RWPE2 (cell line): ENCODE data around the gene RNASE8.

Source experiments
- ATAC-seq: fragments of 200-7000 bp; cut with Tn5 transposase; 3 replicates; pipeline ENCODE4 v1.9.1; 2021; ENCODE audit warnings: low read depth
- DNase-seq: peaks from one replicate; pipeline ENCODE4 v3.0.0-alpha.2; 2020; ENCODE audit warnings: low spot score
- H3K27ac ChIP-seq: fragments of 450-650 bp; 2 replicates; pipeline ENCODE4 v1.5.1; 2017; ENCODE audit warnings: mild to moderate bottlenecking; ENCODE audit not compliant: poor library complexity, severe bottlenecking
- H3K27me3 ChIP-seq: fragments of 250-450 bp; sonication (Bioruptor Pico); 2 replicates; pipeline ENCODE4 v1.5.1; 2021; ENCODE audit warnings: mild to moderate bottlenecking, moderate library complexity; ENCODE audit not compliant: insufficient read depth, poor library complexity, severe bottlenecking
- H3K36me3 ChIP-seq: fragments of 250-450 bp; sonication (Bioruptor Pico); 2 replicates; pipeline ENCODE4 v1.5.1; 2020; ENCODE audit warnings: low read depth, mild to moderate bottlenecking, moderate library complexity
- H3K4me1 ChIP-seq: fragments of 250-450 bp; sonication (Bioruptor Pico); 2 replicates; pipeline ENCODE4 v1.5.1; 2021; ENCODE audit warnings: mild to moderate bottlenecking, moderate library complexity; ENCODE audit not compliant: insufficient read depth, poor library complexity, severe bottlenecking
- H3K4me3 ChIP-seq: fragments of 250-450 bp; sonication (Bioruptor Pico); 2 replicates; pipeline ENCODE4 v1.5.1; 2021; ENCODE audit warnings: mild to moderate bottlenecking, moderate library complexity; ENCODE audit not compliant: severe bottlenecking
- H3K9me3 ChIP-seq: fragments of 250-450 bp; sonication (Bioruptor Pico); 2 replicates; pipeline ENCODE4 v1.5.1; 2021; ENCODE audit warnings: mild to moderate bottlenecking, moderate library complexity; ENCODE audit not compliant: severe bottlenecking
- CTCF ChIP-seq: fragments of 450-650 bp; IDR thresholded peaks from one replicate; pipeline ENCODE4 v1.5.1; 2017; ENCODE audit warnings: mild to moderate bottlenecking, moderate library complexity; ENCODE audit not compliant: poor library complexity, severe bottlenecking

RNASE8 gene

DNA sequence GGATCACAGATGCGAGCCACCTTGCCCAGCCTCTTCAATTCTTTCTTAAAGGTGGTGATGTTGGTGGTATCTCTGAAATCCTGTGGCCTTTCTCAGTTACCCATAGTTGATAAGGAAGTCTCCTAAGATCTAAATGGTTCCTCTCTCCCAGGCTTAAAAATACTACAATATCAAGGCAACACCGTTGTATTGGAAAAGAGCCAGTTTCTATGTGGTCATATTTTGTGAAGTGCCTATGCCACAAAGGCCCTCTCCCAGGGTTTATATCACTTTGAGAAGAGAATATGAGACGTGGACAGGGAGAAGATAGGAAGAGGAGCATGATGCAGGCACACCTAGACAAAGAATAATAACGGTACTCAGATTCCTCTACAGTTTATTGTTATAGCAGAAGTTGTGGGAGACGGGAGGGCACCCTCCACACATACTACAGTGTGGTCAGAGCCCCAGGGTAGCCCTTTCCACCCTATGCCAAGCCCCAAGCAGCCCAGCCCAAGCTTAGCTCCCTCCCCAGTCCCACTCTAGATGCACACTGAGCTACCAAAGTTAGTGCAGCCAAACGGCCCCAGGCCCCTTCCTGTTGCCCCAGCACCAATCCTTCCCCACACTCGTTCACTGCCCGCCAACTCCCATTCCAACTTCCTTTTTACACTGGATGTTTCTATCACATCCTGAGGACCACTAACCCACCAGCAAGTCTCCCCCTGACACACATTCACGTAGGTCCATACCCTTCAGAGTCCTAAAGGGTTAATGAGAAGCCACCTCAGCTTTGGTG lies 41.0 kb upstream of the RNASE8 start:
- Histone ChIP-seq H3K27me3 (no peaks in the 10 kb centered on the region), H3K4me3 (no peak overlapping the region), H3K9me3 (no peaks in the 10 kb centered on the region), H3K36me3 (no peaks in the 10 kb centered on the region), H3K27ac (no peak overlapping the region), H3K4me1 (no peaks in the 10 kb centered on the region)
- DNase-seq (no peak), ATAC-seq (no peak)
- TF ChIP-seq CTCF = no peak

- DNase-seq = no peak
- no peaks in the 10 kb centered on the region for H3K27me3 ChIP-seq
- no peaks in the 10 kb centered on the region for H3K4me1 ChIP-seq
- H3K4me3 ChIP-seq = no peak overlapping the region
- no peak for ATAC-seq
- no peaks in the 10 kb centered on the region for H3K36me3 ChIP-seq
- TF ChIP-seq CTCF = no peak
- H3K27ac ChIP-seq = no peak overlapping the region
- no peaks in the 10 kb centered on the region for H3K9me3 ChIP-seq
Measured at GRCh38 chr14:21017528-21018245, 39.9 kb upstream of the RNASE8 start.

DNA sequence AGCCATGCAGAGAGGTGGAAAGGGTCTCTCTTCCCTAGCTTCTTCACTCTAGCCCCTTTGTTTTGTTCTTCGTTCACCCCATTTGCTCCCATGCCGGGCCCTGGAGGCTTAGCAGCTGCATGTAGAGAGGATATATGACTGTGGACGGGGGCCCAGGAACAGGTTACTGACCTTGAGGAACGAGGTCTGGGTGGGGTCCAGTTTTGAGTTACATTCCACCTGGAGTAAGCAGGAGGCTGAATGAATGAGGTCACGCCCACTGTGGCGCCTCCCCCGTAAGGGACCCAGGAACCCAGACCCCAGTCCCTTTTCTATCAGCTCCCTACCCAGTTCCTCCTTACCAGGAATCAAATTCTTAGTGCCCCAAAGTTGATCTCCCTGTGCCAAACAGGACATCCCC lies 39.3 kb upstream of the RNASE8 start:
- Histone ChIP-seq H3K27me3 (no peaks in the 10 kb centered on the region), H3K27ac (no peak overlapping the region), H3K4me3 (no peak overlapping the region), H3K4me1 (no peaks in the 10 kb centered on the region), H3K9me3 (no peaks in the 10 kb centered on the region), H3K36me3 (no peaks in the 10 kb centered on the region)
- TF ChIP-seq CTCF = no peak
- DNase-seq (no peak), ATAC-seq (no peak)

DNA sequence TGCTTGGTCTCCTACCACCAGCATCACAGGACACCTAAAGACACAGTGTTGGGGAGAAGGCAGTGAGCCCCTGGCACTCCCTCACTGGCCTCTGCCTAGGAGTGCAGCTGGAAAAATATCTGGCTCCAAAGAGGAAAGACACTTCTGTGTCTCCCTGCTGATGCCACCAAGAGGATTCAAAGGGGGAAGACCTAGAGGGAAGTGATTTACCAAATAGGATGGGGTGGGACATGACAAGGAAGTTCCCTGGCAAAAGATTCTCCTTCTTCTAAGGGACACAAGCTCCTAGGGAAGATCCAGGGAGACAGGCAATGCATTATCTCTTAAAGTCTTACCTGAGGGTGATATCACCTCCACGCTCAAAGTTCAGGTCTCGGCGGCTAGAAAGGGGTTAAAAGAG lies 38.8 kb upstream of the RNASE8 start:
- Histone ChIP-seq H3K4me3 (no peak overlapping the region), H3K9me3 (no peaks in the 10 kb centered on the region), H3K4me1 (no peaks in the 10 kb centered on the region), H3K36me3 (no peaks in the 10 kb centered on the region), H3K27ac (no peak overlapping the region), H3K27me3 (no peaks in the 10 kb centered on the region)
- ATAC-seq (no peak), DNase-seq (no peak)
- TF ChIP-seq CTCF = no peak

DNA sequence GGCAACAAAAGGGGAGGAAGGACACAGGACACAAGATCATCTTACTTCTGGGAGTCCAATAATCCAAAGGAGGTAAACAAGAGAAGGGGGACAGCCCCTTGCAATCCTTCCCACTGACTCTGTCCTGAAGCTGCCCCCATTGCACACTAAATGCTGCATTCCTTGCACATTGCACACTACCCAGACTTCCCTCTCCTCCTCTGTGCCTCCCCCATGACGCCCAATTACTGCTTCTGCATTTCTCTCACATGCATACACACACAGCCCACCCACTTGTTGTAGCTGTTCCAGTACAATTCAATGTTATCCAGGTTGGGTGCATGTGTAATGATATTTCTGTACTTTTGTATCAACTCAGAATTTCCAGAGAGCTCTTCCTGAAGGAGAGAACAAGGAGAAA lies 38.3 kb upstream of the RNASE8 start:
- Histone ChIP-seq H3K36me3 (no peaks in the 10 kb centered on the region), H3K4me3 (no peak overlapping the region), H3K27me3 (no peaks in the 10 kb centered on the region), H3K4me1 (no peaks in the 10 kb centered on the region), H3K9me3 (no peaks in the 10 kb centered on the region), H3K27ac (no peak overlapping the region)
- no peak for TF ChIP-seq CTCF
- DNase-seq (no peak), ATAC-seq (no peak)
